Activated CD8-positive, alpha-beta memory T cell treated with anti-CD3 and anti-CD28 coated beads, Interleukin-2, amount 50 U/mL, for 4 hours (primary cell): ENCODE data around the gene XYLT1.
A peak's percentile ranks its signal among the peaks of the same experiment; 100 is the strongest.

ENCODE experiments used
- DNase-seq: peaks from one replicate; pipeline ENCODE4 v3.0.0-alpha.2; 2020

XYLT1 gene

DNA sequence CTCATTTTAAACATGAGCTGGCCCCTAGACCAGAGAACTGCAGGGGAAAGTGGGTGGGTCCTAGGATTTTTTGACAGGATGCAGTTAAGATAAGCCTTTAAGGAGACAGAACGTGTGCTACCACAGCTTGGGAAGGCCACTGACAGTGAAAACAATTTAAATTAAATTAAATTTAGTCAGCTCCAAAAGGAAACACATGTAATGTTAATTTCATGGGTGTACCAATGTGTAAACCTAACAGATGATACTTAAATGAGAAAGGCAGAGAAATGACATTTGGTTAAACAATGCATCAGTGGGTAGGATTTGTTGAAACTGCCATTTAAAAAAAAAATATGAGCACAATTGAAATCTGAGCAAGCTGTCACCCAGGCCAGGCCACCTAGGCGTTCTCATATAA is 250.8 kb downstream of the XYLT1 start:
- no peak for DNase-seq

DNA sequence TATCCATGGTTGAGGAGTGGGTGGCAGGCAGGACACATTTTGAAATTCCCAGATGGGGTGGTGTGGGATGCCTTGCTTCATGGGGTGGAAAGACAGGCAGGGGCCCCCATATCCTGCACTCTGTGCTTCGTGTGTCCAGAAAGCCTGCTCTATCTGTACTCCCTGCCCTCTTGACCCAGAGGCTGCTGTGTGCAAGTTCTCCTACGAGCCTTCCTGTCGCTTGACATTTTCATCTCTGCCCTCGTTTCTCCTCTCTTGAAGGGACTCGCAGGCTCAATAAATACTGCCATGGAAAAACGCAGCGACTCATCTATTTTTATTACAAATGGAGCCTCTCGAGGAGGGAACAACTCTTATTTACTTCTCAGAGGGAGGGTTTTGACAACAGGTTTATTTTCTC is 254.8 kb downstream of the XYLT1 start:
- DNase-seq: no peak

DNA sequence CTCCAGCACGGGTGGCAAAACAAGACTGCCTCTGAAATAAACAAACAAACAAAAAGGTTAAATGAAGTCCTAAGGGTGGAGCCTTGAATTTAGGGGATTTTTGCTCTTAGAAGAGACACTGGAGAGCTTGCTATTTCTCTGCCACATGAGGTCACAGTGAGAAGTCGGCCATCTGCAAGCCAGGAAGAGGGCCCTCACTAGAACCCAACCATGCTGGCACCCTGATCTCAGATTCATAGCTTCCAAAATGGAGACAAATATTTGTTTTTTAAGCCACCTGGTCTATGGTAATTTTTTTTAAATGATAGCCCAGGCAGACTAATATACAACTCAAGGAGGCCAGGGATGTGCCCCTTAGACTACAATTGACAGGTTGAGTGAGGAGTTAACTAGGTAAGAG is 255.5 kb downstream of the XYLT1 start:
- DNase-seq: no peak

DNA sequence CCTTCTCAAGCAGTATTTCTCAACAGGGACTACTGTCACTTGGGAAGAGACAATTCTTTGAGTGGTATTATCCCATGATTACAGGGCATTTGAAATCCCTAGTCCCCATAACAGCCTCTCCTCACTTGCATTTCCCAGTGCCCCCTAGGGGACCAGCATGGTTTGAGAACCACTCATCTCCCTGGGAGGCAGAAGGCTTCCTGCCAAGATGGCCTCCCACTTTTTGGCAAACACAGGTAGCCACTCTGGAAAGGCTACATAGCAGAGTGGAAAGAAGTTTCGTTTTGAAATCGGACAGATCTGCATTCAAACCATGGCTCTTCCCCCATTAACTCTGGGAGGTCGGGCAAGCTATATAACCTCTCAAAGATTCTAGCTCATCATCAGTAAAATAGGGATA is 256.8 kb downstream of the XYLT1 start:
- no peak for DNase-seq

DNA sequence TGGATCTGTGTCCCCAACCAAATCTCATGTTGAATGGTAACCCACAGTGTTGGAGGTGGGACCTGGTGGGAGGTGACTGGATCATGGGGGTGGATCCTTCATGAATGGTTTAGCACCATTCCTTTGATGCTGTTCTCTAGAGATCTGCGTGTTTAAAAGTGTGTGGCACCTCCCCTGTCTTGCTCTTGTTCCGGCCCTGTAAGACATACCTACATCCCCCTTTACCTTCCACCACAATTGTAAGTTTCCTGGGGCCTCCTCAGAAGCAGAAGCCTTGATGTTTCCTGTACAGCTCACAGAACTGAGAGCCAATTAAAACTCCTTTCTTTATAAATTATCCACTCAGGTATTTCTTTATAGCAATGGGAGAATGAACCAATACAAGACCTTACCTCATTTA is 257.7 kb downstream of the XYLT1 start:
- DNase-seq: no peak

DNA sequence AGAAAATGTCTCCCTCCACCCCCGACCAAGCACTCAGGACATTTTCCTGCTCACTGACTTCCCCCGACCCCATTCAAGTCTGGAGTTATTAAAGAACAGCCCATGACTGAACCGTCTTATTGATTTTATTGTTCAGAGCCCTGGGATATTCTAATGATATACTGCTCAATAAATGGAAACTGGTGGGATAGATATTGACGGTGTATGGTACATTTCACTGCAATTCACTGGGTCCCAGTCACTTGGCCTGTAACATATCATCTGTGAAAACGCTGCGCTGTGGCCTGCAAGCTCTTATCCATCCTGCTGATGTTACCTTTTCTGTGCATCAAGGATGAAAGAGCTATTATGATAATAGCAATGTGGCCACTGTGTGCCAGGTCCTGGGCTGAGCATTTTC is 258.2 kb downstream of the XYLT1 start:
- DNase-seq: no peak

DNA sequence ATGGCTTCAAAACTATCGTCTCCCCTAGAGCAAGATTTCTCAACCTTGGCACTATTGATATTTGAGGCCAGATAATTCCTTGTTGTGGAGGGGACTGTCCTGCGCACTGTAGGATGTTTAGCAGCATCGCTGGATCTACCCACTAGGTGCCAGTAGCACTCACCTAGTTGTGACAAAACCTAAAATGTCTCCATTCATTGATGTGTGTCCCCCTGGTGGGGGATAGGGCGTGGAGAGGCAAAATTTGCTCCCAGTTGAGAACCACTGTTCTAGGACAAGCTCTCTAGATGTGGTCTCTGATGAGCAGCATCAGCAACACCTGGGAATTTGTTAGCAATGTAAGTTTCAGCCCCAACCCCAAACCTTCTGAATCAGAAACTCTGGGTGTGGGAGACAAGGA is 259.0 kb downstream of the XYLT1 start:
- DNase-seq: peak; percentile 32

DNA sequence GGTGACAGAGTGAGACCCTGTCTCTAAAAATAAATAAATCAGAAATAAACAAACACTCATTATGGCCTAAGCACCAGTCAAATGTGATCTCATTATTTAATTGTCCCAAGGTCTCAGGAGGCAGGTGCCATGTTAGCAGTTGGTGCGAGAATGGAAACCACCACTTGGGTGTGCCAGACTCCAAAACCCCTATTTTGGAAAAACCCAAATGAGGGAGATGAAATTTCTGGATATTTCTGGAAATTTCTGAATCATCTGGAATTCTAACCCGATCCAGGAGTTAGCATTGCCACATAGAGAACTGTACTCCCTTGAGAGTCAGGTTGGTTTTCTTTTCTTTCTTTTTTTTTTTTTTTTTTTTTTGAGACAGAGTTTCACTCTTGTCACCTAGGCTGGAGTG is 264.0 kb downstream of the XYLT1 start:
- DNase-seq: no peak

DNA sequence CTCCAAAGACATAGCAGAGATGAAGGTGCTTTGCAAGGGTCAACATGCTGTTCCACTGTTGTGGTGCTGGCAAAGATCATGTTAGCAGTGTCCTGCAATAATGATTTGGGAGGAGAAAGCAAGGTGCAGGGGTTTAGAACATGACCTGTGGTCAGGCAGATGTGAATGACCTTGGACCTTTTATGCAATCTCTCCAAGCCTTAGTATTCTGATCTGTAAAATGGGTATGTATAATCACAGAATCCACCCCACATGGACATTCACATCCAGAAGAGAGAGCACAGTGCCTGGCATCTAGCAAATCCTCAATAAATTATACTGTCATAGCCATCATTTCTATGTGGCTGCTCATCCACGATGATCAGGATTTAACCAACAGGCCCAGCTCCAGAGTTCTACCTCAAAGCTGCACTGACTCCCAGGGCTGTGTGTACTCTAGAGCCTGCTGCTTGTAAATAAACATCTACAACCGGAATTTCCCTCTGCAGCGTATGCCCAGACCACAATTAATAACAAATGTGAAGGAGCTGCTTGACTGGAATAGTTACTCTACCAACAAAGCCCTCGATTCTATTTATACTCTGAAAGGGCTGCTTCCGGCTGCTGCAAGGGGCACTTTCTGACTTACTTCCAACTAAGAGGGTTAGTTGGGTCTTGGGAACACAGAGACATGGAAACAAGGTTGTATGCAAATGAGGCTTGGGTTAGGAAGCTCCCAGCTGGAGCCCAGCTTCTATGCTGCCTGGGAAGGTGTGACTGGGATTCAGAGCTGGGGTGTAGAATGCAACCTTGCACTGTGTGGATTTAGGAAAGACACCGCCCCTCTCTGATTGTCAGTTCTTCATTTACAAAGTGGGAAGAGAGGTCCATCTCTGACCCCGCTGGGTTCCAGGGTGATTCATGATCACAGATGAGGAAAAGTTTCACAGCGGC is 265.2 kb downstream of the XYLT1 start:
- no peak for DNase-seq

DNA sequence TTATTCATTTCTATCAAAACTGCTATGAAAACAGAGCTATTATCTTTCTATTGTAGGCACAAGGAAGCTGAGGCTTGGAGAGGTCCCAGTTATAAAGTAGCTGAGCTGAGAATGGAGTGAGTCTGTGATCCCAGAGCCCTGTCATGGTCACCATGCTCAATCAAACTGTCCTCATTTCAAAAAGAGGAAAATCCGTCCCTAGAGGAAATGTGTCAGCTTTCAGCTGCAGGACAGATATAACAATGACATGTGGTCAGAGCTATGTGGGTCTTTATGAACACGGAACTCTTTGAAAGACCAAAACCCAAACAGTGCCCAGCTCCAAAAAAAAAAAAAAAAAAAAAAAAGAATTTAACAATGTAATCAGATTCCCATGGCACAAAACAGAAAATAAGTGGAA is 266.1 kb downstream of the XYLT1 start:
- DNase-seq: no peak

DNA sequence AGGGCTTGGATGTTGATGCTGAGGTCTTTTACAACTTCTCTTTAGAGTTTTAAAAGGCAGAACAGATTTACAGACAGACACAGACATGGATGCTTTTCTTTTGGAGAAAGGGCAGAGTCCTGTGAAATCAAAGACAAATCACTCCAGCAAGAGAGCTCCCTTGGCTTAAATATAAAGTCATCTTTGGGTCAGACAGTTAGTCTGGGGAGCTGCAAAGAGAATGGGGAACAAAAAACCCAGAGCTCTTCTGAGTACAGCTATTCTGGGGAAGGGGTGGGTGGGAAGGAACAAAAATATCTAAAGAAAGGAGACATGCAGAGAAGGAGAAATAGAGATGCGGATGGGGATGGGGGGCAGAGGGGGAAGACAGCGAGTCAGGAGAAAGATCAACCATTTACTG is 266.6 kb downstream of the XYLT1 start:
- no peak for DNase-seq

DNA sequence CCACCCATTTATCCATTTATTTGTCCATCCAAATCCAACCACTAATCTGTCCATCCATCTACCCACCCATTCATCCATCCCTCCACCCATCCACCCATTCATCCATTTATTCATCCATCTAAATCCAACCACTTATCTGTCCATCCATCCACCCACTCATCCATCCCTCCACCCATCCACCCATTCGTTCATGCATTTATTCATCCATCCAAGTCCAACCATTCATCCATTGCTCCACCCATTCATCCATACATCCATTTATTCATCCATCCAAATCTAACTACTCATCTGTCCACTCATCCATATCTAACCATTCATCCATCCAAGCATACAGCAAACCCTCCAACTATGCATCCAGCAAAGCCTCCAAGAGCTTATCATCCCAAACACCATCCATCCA is 267.3 kb downstream of the XYLT1 start:
- no peak for DNase-seq

DNA sequence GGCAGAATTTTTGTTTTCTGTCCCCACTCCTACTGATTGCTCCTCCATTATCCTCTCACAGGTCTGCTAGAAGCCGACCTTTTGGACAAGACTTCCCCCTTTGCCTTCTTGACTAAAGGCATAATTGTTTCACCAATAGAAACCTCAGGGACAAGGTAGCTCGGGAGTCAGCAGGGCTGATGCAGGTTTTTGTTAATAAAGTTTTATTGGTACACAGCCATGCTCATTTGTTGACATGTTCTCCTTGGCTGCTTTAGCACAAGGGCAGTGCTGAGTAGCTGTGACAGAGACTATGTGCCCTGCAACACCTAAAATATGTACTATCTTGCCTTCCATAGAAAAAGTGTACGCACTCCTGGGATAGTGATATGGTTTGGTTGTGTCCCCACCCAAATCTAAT is 271.6 kb downstream of the XYLT1 start:
- no peak for DNase-seq

DNA sequence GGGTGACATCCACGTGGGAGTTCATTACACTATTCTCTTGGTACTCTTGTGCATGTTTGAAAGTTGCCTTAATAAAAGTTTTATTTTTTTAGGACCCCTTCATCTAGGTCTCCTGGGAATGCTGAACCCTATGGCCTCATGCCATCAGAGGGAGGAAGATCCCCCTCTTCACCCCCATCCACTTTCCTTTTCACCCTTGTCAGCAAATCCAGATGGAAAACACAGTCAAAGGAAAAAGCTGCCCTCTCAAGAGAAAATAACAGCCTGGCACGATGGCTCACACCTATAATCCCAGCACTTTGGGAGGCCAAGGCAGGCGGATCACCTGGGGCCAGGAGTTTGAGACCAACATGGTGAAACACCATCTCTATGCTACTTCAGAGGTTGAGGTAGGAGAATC is 274.2 kb downstream of the XYLT1 start:
- DNase-seq: no peak

DNA sequence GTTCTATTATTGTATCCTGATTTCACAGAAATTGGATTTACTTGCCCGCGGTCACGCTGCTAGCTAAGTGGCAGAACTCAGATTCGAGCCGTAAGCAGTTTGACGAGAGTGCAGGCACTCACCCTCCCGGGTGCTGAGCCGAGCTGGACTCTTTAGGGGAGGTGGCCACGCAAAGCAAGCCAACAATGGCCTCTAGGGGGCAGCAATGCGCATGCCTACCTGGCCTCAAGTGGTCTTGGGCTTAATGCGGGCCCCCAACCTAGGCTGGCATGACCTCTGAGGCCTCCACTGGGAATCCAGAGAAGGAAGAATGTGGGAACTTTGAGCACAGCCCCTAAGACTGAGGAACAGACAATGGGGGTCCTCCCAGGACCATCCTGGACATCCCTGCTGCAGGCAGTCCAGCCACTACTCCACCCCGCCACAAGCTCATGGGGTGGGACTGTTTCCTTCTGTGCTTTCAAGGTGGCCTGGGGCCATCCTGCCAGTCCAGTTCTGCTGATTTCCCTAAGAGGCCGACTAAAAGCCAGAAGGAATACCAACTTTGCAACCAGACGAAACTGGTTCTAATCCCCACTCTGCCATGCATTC is 276.5 kb downstream of the XYLT1 start:
- DNase-seq: peak; percentile 67

DNA sequence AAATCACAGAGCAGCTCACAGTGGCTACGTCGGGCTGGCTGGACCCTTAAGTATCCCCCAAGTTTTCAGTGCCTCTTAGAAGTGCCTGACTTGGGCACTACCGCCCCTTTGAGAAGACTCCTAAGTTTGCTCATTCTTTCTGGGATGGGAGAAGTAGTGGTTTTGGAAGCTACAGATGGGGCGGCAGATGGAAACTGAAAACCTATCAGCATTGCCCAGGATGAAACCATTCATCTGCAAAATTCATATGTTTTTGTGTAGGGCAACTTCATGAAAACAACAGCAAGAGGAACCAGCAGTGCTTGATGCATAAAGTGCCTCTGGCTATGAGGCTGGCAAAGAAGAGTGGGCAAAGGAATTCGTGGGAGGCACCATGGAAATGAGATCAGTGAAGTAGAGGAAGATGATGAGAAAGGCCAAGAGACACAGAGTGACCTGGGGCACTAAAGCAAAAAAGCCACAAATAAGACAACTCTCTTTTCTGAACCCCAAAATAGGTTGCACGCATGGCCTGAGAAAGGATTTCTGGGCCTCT is 277.1 kb downstream of the XYLT1 start:
- no peak for DNase-seq

DNA sequence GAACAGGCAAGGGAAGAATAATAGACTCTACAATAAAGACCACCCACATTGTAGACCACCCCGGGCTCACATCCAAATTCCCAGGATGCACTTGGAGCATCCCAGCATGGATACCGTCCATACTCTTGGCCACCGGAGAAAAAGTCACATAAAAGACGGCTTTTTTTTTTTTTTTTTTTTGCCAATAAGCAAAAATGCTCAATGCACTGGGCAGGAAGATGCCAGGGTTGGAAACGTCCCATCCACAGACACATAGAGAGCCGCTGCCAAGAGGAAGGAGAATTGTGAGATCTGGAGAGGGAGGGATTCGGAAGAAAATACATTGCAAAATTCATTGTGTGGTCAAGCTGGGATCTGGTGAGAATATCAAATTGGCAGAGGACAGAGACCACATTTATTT is 286.7 kb downstream of the XYLT1 start:
- no peak for DNase-seq

DNA sequence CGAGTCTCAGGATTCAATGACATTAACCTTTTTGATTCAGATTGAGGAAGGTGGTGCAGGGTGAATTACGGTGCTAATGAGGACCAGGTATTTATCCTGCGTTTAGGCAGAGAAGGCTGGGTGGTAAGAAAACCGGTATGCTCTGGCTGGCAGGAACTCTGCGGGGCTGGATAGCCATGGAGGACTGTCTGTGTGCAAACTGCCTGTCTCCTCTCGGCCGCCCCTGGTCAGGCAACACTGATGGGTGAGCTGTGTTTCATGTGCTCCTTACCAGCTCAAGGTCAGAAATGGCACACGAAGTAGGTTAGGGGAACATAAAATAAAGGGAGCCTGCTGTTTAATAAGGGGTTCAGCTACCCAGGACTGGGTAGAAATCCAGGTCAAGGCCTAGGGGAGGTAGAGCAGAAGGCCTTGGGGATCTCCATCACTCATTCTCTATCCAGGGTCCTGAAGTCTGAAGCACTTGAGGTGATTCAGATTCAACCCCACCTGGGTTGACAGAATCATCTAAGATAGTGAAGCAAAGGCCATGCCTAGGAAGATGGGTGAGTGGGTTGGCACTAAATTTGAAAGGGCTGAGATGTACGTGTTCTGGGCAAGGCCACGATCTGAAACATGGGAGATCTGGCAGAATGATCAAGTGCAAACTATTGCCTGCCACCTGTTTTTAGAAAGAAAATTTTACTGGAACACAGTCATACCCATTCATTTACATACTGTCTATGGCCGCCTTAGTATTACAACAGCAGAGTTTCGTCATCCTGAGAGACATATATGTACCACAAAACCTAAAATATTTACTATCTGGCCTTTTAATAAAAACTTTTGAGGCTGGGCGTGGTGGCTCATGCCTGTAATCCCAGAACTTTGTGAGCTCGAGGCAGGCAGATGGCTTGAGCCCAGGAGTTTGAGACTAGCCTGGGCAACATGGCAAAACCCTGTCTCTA is 292.5 kb downstream of the XYLT1 start:
- DNase-seq: no peak

DNA sequence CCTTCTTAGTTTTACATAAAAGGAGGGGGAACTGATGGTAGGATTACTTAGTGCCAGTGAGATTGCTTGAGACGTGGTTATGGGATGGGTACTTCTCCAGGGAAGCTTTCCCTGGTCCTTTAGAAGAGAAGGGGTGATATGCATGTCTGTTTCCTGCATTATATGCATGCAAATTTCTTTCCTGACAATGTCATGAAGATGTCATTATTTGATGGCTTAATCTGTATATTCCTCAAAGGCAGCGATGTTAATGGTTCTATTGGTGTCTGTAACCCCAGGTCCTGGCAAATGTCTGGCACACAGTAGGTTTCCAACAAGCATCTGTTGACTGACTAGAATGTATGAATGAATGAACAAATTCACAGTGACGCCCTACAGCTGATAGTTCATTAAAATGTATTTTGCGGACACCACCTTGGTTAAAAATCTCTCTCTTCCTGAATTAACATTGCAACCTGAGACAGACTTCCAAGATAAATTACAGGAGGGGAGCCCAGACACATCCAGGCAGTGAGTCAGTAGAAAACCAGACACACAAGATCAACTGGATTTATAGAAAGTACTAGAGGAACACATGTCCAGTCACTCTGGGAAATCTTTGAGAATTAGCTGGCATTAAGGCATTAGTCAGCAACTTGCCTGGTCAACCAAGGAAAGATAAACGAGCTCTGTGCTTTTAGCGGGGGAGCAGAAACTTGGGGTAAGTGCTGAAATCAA is 293.4 kb downstream of the XYLT1 start:
- no peak for DNase-seq

DNA sequence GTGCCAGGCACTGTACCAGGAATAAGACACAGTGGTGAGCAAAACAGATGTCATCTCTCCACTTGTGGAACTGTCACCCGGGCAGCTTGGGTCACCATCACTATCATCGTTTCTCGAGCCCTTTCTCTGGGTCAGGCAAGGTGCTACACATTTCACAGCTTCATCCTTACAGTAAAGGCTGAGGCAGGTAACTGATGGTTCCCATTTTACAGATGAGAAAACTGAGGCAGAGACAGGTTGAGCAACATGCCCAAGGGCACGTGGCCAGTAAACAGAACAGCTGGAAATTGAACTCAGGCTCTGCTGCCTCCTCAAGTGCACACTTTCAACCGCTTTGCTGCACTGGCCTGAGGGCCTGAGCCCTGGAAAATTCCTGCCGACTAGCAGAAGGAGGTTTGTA is 294.6 kb downstream of the XYLT1 start:
- no peak for DNase-seq

DNA sequence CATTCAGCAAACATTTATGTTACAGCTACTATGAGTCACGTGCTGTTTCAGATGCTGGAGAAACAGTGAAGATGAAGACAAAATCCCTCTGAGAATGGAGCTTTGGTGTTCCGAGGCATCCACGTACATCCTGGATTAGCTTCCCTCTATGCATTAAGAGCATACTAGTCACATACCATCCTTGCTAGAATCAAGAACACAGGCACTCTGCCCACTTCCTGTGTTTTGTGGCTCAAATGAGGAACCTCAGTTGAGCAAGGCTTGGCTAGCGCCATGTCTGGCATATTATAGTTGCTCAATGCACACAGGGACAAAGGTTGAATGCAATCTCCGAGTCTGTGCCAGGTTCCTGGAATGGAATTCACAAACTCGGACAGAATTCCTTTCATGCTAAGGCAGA is 297.5 kb downstream of the XYLT1 start:
- DNase-seq: no peak
